HG03175 (cell line): ENCODE results near the gene MIER3.
"Not testable (repeated sequence)": the region's sequence is repeated elsewhere in the genome, so short reads cannot be mapped to it uniquely, and the experiment has no call there.

ENCODE experiments used
- ATAC-seq: cut with Tn5 transposase; IDR thresholded peaks from one replicate; pipeline ENCODE4 v1.9.1; 2021; ENCODE audit warnings: mild to moderate bottlenecking, moderate library complexity; ENCODE audit not compliant: unreplicated experiment

MIER3 gene, protein sequence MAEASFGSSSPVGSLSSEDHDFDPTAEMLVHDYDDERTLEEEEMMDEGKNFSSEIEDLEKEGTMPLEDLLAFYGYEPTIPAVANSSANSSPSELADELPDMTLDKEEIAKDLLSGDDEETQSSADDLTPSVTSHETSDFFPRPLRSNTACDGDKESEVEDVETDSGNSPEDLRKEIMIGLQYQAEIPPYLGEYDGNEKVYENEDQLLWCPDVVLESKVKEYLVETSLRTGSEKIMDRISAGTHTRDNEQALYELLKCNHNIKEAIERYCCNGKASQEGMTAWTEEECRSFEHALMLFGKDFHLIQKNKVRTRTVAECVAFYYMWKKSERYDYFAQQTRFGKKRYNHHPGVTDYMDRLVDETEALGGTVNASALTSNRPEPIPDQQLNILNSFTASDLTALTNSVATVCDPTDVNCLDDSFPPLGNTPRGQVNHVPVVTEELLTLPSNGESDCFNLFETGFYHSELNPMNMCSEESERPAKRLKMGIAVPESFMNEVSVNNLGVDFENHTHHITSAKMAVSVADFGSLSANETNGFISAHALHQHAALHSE

DNA sequence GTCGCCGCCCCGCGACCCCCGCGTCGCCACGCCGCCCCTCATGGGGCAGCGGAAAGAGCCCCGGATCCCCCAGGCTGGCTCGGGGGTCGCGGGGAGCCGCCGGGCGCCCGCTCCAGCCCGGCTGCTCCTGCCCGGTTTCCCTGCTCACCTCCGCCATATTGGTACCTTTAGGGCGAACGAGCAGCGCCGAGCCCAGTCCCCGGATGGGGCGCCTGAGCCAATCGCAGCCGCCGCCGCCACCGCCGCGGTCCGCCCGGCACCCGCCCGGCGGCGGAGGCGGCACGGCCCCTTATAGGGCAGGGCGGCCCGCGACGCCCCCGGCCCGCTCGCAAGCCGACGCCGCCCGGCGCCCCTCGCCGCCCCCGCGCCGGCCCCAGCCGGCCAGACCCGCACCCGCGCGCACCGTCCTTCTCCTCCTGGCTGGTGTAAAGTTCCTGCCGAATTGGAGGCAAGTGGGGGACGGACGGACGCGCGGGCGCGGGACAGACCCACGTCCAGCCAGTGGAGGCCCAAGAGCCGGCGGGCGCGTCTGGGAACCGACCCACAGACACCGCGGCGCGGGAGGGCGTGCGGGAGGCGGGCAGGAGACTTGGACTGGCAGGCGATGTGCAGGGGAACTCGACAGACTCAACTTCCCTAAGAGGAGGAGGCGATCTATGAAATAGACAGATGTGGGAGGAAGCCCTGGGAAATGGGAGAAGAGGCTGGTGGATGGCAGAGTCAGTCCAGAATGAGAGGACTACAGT lies at the start of gene MIER3:
Gene MIER3 (minus strand): TSS at position 178 of the 746 bp plus-strand sequence. CDS start 21 bp downstream, at position 157.
- ATAC-seq: peak; percentile 94

DNA sequence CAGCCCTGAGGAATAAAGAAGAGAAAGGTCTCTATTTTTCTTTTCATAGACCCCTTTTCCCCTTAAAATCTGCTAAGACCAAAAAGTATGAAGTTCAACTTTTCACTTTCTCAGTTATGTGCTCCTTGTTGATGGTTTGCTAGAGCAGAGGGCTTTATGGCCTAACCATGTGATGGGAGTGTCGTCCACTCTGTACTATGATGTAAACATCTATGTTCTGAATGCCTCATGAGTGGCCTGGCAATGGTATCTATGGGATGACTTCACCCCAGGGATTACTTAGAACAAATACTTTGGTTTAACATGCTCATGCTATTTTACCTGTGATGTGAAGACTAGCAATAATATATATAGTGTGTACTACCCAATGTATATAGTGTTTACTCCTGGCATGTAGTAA lies 43.7 kb upstream of the MIER3 start:
- ATAC-seq: no peak

DNA sequence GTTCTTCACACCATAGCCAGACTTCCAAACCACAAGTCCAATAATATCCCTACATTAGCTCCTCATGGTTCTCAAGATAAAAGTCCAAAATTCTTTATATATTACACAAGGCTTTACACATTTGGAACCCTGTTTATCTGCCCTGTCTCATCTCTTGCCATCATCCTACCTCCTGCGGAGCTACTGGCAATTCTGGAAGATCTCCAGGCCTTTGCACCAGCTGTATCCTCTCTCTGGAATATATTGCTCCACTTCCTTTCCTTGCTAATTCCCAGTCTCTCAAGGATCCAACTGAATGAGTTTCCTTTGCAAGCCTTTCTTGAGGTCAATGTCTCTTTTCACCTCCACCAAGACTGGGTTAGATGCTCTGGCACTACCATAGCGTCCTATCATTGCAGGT lies 41.3 kb upstream of the MIER3 start:
- ATAC-seq: no peak

DNA sequence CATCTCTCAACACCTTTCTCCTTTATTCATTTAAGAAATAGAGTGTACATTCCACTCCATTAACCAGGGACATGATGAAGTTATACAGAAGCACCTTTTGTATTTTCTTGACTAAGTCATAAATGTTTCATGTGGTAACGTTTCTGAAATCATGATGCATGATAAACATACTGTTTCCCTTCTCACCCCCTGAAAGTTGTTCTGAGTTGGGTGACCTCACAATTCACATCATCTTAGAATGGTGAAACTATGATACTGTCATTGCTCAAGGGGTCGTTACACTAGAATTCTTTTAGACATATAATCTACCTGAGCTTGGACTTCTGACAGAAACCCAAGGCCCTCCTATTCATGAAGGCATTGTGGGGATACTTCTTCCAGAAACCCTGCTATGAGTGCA lies 37.8 kb upstream of the MIER3 start:
- ATAC-seq: no peak

DNA sequence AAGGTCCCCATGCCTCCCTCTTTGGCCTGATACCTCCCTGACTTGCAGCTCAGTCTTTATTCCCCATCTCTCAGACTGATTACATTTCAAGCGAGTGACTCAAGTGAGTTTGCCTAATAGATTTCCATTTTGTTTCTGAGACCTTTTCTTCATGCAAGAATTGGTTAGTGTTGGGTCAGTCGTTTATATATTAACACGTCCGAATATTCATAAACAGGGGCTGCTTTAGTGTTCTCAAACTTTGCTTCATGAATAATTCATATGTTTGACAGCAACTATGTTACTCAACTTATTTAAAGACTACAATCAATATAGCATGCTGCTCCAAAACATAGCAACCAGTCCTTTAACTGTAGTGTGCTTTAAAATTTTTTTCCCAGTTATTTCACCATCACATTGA lies 36.6 kb upstream of the MIER3 start:
- no peak for ATAC-seq

DNA sequence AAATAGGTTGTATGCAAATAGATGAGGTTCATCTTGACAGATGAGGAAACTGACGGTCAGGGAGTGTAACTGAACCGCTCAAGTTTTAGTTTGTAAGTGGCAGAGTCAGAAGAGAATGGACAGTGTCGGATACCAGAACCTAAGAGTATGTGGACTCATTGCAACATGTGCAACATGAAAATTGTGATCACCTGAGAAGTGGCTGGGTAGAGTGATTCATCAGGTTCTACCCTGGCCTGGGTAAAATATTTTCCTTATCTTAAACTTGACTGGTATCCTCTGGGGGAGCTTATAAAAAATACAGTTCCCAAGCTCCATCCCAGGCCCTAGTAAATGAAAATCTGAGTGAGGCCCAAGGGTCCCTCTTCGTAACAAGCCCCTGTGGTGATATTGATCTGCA lies 35.2 kb upstream of the MIER3 start:
- ATAC-seq: no peak

DNA sequence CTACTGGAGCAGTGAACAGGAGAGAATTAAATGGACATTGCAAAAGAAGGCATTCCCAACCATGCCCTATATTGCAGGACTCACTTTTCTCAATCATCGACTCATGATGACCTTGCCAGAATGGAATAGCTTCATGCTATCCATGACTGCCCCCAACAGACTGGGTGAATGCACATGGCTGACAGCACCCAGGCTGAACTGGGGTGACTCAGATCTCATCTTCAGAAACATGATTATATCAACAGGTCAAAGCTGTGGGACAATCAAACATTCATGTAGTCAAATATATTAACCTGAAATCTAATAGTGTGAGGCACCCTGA lies 34.7 kb upstream of the MIER3 start:
- ATAC-seq: peak; percentile 49

DNA sequence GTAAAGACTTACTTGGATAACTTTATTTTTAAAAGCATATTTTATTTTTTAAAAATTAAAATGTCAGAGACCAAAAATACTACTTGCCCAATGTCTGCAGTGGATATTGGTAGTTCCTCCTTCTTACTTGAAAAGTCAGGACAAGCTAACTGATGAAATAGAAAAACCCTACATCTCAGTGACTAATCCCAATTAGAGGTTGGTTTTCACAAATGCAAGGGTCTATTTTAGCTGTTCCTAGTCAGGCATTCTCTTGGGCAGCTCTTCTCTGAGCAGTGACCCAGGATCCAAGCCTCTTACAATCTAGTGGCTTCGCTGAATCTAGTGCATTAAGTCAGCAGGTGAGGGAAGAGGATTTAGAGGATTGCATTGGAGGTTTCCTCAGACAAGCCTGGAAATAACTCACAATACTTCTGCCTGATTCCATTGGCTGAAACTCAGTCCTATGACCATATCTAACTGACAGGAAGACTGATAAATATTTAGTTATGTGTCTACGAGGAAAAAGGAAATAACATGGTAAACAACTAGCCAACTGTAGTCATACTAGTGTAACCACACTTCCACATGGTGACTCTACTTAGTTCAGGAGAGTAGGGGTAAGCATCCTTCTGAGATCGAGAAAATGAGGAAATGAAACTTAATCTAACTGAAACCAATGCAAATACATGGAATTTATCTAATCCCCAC lies 34.2 kb upstream of the MIER3 start:
- peak; percentile 60 for ATAC-seq

DNA sequence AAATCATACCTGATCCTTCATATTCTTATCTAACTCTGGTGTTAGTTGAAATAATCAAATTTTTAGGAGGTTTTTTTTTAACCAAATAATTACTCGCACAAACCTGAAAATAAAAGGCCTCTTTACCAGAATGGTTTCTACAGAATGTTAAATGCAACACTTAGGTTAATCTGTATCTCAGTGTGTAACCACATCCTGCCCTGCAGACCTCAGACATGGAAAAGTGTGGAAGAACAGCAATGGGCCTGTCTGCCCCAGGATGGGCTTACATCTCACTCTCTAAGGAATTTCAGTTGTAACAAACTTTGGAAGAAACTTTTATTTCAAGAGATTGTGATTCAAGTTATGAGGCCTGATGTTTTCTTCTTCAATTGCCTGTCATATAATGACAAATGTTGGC lies 32.5 kb upstream of the MIER3 start:
- ATAC-seq: no peak

DNA sequence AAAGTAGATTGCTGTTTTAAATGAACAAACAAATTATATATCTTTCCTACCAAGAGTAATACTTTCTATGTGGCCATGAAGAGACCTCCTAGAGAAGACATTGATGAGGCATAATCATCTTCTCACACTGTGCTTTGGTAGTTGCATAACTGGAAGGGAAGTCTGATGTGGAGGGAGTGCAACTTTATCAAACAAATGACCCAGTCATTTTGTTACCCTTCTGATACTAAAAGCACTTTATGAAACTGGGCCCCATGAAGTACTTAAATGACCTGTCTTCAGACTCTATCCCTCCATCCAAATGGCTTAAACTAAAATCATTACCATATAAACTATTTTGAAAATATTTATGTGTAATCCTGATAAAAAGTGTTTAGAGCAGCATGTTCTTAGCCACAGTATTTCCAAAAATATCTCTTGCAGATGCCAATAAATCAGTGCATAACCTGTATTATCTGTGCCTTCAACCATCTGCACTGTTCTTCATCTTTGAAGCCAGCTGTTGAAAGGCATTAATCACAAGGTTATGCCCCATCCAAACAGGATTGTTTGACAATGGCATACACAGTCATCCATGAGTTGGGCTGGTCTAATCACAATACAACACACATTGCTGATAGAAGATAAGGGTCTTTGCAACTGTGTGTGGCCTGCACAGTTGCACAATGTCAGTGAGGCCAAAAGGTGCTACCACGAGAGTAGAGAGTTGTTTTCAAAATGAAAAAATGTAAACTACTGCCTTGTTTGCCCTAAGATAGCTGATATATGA lies 31.9 kb upstream of the MIER3 start:
- ATAC-seq: peak; percentile 67

DNA sequence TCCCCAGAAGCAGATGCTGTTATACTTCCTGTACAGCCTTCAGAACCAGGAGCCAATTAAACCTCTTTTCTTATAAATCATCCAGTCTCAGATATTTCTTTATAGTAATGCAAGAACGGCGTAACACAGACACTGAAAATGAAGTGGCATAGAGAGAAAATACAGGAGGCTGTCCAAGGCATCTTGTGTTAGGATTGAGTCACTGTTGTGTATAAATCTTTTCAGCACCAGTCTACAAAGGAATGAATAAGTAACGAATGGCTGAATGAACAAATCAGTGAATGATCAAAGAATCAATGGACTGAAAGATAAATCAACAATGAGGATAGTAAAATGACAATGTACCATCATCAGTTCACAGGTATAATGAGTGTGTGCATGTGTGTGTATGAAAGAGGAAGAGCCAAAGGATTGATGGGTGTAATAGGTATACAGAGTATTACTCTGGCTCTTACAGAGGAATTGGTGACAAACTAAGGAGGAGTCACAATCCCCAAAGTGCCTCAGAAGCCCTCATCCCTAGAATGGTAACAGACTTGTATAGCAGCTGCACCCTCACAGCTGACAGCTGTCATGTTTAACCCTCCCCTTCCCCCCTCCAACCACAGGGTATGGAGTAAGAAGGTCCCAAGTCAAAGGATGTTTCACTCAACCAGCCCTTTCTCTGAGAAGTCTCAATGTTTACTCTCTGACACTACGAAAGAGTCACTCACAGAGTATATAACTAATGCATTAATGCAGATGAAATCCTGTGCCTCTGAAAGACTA lies 29.8 kb upstream of the MIER3 start:
- no peak for ATAC-seq

DNA sequence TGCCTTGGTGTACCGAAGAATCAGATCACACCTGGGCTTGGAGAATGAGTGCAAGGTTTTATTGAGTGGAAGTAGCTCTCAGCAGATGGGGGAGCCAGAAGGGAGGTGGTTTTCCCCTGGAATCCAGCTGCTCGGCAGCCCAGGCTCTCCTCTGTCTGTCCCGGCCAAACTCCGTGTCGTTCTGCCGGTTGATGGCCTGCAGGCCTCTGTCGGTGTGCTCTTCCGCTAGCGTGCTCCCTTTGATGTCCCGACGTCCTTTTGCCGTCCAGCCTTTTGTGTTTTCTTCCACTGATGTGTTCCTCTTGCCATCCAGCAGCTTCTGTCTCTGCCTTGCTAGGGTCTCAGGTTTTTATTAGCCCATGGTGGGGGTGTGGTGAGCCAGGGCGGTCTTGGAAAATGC lies 28.0 kb upstream of the MIER3 start:
- no peak for ATAC-seq

DNA sequence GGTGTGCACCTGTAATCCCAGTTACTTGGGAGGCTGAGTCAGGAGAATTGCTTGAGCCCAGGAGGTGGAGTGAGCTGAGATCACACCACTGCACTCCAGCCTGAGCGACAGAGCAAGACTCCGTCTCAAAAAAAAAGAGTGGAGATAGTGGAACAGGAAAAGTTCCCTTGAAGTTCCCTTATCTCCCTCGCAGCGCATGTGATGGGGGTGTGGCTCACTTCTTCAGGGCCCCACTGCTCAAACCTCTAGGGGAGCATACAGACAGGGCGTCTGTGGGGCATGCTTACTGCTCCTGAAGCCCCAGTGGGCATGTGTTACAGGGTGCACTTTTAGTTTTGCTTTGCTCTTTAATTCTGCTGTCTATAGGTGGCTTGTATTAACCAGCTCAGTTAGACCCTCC lies 27.6 kb upstream of the MIER3 start:
- not testable (repeated sequence) for ATAC-seq

DNA sequence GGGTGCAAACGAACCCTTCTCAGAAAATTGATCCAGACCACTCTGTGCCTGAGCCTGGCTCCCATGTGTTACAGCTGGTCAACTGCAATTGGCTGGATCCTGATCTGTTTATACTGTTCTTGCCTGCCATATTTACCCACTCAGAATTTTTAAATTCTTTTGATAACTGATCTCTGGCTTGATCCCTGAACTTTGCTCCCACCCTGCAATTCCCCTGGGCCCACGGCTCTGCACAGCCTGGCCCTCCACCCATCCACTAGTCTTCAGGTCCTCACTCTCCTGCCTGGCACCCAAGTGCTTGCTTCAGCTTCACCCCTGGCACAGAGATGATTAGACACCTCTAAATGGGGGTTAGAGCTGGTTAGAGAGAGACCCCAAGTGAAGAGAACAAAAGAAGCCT lies 25.9 kb upstream of the MIER3 start:
- ATAC-seq: no peak

DNA sequence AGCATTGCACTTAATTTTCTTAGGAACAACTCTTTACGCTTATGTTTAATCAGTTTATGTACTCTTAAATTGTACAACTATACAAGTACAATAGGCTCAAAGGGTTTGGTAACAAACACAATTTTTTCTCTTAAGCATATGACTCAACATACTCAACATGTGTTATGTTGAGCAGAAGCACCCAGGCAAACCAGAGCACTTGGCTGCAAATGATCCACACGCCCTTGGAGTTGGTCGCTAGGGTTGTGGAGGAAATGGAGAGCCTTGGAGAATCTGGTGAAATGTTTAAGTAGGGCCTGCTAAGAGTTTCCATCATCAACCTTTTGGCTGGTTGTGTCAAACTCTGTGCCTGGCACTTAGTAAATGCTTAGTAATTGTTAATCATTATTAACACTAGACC lies 25.1 kb upstream of the MIER3 start:
- ATAC-seq: no peak

DNA sequence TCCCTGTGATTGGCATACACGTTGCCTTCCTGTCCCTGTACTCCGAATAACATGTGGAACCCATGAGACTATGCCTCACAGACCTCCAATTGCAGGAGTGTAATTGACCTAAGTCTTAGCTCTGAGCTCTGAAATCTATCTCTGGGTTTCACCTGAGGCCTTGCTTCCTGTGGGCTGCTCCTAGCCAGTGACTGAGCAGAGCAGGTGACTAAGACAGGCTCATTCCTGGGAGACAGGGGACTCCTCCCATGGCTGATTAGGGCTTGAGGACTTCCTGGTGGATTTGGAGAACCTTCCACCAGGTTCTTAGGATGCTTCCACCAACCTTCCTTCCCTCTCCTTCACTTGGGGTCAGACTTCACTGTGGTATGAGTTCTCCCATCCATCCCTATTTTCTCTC lies 22.3 kb upstream of the MIER3 start:
- ATAC-seq: no peak

DNA sequence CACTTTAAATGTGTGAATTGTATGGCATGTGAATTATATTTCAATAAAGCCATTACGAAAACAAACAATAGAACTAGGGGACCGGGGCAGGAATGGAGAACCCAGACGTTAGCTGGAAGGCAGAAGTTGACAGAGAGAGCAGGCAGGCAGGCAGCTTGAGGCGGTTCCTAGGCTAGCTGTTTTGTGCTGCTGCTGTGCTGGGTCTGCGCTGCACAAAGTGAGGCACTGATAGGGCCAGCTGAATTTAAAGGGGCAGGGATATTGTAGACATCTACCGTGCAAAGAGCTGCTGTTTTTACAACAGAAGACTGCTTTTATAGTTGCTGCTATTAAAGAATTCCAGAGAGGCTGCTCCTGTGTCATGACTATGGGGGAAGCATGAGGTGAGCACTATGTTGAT lies 21.6 kb upstream of the MIER3 start:
- ATAC-seq: no peak

DNA sequence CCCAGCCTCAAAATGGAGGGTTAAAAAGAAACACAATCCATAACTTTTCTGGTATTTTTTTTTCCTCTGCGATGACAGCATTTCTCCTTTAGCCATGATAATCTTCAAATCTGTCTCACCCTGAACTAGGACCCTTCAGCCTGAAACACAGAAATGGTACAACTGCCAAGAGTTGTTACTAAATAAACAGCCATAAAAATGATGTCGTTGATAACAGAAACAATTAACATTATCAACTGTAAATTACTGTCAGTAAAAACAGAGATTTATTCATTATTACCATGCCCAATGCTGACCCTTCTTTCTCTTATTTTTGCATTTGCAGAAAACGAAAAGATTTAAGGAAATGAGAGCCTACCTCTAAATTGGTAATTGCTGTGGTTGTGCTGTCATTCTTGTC lies 19.4 kb upstream of the MIER3 start:
- no peak for ATAC-seq

DNA sequence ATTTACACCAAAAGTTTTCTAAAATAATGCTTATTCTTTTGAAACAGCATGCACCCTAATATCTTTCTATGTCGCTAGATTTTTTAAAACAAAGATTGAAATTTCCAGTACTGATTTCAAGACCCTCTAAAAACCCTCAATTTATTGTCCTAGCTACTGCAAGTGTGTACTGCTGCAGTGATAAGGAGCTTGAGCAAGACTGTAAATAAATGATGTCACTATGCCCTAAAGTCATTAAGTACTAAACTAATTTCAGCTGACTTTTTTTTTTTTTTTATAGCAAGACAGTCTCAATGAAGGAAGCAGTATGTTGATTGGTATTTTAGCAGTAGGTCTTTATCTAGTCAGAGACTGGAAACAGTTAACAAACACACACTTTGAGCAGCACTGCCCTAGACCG lies 12.2 kb upstream of the MIER3 start:
- ATAC-seq: no peak

DNA sequence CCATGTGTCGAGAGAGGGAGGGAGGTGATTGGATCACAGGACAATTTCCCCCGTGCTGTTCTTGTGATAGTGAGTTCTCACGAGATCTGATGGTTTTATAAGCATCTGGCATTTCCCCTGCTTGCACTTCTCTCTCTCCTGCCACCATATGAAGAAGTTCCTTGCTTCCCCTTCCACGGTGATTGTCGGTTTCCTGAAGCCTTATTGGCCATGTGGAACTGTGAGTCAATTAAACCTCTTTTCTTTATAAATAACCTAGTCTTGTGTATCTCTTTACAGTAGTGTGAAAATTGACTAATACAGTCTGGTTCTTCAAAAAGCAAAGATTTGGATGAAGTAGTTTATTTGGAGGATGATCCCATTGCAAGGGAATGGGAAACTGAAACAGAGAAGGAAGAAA lies 11.3 kb upstream of the MIER3 start:
- ATAC-seq: no peak
